Inferior parietal cortex (tissue), 1 donor: ENCODE data around the gene BCAP31.

ENCODE experiments used
- DNase-seq: peaks from one replicate; pipeline ENCODE4 v3.0.0-alpha.2; 2016; ENCODE audit errors: extremely low spot score

BCAP31 gene

DNA sequence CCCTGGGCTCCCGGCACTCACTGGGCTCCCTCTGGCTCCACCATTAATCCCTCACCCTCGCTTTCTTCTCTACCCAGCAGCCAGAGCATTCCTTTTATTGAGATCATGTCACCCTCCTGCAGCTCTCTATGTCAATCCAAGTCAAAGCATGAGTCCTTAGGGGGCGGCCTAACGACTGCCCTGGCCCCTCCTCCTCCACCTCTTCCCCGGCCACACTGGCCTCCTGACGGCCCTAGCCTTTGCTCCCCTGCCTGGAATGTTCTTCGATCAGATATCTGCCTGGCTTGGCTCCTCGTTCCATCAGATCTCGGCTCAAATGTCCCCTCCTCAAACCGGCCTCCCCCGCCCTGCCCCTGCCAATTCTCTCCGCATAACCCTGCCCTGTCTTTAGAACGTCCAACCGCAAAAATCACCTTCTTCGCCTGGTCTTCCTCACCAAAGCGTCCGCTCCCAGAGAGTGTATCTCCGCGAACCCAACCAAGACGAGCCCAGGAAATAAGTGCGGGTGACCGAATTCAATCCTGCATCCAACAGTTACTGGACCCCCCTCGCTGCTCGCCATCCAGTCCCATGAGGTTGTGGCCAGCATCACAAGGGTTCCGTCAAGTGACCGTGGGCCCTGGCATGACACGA lies 49.9 kb downstream of the BCAP31 start:
- DNase-seq, result no peak

DNA sequence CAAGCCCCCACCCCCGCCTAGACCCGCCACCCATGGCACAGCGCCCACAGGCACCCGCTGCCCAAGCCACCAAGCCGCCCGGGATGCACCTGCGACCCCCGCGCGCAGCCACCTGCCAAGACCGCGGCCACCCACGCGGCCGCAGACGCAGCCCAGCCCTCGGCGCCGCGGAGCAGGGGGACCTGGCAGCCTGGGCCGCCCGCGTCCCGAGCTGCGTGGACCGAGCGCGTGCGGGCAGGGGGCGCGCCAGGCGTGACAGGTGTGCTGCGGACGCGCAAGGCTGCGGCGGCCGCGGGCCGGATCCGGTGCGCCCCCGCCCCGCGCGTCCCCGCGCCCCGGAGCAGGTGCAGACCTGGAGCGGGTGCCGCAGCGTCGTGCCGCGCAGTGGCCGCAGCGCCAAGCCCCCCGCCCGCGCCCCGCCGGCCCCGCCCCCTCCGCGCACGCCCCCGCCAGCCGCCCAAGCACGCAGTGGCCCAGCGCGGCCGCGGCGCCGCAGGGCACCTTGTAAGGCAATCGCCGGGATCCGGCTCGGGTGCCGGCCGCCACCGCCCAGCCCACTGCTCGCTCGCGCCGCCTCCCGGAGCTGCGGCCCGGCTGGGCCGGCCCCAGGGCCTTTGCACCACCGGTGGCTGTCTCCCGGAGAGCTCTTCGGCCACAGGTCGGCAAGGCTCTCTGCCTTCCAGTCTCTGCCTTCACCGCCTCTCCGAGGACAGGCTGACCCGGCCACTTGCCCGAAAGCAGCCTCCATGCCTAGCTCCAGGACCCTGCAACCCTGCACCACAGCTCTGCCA lies 50.6 kb downstream of the BCAP31 start, which contains the start of gene PNCK:
Gene PNCK (minus strand): TSS at position 386 of the 791 bp plus-strand sequence. CDS start 737 bp downstream, outside the sequence.
- DNase-seq, result no peak

DNA sequence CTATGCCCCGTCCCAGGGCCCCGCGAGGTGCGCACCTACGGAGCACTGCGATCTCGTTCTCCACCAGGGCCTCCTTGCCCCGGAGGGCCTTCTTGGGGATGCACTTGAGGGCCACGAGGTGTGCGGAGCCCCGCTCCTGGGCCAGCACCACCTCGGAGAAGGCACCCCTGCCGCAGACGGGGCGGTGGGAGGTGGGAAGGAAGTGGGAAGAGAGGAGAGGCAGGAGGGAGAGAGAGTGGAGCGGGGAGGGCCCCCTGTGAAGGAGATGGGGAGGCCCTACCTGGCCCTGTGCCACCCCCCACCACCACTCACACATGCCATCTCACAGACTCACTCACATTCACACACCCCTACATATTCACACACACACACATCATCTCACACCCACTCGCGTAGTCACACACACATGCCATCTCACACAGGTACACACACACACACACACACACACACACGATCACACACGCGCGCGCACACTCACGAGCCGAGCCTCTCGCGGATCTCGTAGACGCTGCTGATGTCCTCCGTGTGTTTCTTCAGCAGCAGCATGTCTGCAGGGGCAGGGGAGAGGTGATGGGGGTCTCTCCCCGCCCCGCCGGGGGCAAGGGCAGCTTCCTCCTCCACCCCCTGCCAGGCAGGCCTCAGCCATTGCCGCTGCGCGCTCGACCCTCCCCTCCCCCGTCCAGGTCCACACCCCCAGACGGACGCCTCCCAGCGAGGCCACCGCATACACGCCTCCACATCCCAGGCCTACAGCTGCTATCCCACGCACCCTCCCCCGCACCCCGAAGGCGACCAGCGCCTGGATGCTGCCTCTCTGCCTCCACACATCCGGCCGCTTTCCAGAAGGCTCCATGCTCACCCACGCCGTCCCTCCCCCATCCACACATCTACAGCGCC lies 51.4 kb downstream of the BCAP31 start:
- DNase-seq, result no peak

DNA sequence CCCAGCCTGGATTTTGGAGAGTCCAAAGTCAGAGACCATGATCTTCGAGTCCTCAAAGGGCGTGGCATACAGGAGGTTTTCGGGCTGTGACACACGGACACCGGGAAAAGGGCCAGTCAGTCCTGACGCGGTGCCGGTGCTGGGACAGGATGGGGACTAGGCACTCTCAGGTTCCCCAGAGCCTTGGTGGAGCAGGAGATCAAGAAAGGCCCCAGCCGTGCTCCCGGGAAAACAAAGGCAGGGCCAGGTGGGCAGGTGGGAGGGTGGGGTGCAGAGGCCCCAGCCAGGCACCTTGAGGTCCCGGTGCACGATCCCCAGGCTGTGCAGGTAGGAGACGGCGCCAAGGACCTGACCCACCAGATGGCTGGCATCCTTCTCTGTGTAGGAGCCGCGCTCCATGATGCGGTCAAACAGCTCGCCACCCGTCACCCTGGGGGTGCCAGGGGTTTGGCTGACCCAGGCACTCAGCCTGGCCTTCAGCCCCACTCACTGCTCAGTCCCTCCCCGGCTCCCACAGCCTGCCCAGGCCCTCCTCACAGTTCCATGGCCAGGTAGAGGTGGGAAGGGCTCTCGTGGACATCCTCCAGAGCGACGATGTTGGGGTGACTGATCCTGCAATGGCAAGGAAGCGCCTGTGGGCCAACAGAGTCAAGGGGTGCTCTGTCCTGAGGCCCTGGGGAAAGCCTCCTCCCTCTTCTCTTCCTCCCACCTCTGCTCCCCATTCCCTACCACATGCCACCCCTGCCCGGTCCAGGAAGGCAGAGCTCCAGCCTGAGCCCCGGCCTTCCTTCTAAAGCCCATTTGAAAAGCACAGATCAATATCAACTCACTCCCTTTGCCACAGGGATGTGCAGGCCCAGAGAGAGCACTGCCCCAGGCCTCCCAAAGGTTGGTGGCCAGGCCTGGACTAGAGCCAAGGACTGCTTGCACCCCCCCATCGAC lies 52.3 kb downstream of the BCAP31 start:
- no peak for DNase-seq

DNA sequence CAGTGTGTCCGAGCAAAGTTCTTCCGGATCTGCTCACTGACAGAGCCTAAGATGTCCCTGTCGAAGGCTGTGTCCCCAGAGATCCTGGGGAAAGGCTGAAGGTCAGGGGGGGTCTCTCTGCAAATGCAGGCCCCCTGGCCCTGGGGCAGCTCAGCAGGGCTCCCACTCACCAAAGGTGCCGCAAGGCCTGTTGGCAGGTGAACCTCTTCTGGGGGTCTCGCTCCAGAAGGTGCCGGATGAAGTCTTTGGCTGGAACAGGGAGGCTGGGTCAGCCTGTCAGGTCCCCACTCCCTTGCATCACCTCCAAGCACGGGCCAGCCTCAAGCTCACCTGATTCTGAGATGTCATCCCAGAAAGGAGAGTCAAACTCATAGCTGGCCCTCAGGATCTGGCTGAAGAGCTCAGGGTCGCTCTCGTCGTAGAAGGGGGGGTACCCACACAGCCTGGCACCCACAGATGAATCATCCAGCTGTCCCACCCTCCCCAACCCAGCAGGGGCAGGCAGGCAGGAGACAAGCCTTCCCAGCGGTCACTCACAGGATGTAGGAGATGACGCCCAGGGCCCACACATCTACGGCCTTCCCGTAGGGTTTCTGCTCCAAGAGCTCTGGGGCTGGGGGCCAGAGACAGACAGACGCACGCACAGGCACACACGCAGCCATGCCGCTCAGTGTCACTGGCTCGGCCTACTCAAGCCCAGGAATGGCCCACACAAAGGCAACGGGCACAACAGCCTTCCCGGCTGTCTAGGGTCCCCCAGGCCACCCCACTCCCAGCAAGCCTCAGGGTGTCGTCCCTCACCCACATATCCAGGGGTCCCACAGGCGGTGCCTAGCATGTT lies 53.2 kb downstream of the BCAP31 start:
- no peak for DNase-seq

DNA sequence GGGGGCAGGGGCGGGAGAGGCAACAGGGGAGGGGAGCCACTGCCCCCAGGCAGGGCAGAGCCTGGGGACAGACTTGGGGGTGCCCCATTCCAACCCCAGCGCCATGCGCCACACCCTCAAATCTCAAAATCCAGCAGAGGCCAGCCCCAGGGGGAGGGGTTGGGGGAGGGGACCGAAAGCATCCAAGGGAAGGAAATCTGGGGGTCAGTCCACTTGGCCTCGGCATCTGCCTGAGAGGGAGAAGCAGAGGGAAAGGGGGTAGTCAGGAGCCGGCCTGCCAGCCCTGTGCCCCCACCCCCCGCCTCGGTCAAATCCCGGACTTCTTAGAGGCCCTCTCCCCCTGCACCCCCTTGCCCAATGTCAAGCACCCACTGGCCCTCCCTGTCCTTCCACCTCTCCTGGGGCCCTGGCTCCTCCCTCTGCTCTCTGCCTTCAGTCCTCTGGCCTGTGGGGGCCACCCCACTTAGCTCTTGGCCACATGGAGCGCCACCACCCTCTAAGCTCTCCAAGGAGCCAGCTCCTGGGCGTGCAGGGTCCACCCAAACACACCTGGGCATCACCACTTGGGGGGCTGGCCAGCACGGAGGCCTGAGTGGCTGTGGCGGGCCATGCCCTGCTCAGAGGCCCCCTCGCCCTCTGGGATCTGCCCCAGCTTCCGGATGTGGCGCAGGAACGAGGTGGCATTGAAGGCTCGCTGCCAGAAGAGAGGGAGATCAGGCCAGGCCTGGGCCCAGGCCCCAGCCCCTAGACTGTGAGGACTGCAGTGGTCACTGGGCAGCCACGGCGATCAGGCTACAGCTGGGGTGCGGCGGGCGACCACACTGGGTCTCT lies 54.1 kb downstream of the BCAP31 start:
- DNase-seq, result no peak

DNA sequence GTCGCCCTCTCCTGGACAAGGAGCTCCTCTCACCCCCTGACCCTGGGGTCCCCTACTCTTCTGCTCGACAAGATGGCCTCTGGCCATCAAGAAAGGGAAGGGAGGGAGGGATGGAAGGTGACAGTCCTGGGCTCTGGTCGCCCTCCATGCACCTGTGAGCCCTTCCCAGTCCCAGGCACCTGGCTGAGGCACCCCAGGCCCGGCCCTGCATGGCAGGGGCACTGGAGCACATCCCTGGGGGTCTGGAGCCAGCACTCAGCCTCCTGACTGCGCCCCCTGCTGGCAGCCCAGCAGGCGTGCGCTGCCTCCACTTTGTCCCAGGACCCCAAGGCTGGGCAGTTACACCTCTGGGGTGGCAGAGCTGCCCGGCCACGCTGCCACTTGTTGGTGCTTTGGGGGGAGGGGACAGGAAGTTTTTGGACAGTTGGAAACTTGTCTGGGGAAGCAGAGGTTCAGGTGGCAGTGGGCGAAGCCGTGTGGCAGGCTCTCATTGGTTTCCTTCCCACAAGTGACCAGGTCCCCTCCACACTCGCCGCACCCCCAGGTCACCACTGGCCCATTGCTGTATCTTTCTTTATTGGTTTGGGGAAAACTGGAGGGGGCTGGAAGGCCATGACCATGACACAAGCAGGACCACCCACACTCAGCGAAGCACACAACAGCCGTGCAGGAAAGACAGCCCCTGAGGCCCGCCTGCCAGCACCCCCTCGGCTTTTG lies 54.9 kb downstream of the BCAP31 start:
- DNase-seq, result no peak

DNA sequence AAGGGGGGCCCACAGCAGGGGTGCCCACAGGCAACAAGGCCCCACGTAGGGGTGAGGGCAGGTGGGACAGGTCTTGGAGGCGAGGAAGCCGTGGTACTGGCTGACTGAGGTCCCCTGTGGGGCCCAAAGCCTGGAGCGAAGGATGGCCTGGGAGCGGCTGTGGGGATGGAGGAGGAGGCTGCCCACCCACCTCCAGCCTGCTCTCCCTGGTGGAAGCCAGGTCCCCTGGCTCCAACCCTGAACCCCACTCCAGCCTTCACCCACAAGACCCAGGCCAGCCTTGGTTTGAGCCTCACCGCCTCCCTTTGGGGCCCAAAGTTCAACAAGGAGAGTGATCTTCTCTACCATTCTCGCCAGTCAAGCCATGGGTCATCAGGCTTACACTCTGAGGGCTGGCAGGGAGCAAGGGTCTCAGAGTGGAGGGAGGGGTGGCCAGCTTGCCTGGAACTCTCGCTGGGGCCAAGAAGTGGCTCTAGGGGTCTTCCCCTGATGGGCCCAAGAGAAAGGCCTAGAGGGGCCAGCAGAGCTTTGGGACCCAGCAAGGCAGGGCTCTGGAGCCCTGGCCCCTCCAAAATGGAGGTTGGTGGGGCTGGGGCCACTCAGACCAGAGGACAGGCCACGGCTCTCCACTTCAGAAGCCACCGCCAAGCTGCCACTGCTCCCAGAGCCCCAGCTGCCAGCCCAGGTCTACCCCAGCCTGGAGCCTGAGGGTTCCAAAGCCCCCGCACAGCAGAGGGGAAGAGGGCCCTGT lies 55.6 kb downstream of the BCAP31 start:
- no peak for DNase-seq

DNA sequence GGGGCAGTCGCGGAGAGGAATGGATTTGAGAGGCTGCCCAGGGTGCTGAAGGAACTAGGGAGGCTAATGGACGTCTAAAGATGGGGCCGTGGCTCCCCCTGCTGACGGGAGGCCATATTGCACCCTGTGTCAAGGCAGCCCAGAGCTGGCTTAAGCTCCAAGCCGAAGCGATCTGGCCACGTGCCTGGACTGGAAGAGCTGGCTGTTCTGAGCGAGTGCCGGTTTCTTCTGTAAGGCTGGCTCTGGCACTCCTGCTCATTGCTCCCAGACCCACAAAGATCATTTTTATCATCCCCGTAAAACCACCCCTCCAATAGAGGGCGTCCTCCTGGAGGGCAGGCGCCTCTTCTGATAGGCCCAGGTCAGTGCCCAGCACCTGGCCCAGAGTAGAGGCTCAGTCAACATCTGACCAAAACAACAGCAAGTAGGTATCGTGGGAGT lies 56.2 kb downstream of the BCAP31 start:
- DNase-seq, result peak; percentile 86

DNA sequence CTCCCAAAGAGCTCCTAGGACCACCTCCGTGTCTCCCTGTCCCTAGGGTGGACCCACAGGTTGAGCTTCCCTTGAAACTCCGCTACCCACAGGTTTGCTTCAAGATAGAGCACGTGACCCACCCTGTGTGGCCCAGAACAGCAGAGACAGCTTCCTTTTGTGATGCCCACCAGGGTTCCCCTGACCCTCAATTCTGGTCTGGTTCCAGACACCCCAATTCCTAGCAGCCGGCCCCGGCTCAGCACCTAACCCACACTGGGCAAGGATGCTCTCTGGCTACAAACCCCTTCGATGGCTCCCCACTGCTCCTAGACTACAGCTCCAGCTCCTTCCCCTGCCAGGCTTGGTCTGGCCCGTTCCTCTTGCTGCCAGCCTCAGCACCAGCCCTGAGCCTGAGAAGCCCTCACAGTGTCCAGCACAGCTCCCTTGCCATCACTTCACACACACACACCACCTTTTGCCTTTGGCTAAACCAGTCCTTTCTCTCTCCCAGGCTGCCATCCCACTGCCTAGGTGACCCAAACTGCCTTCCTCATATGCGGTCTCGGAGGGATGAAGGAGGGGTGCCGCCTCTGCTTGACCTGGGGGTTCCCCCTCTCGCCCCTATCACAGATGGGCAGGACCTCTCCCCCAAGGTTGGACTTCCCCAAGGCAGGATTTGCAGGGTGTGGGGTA lies 56.8 kb downstream of the BCAP31 start:
- no peak for DNase-seq

DNA sequence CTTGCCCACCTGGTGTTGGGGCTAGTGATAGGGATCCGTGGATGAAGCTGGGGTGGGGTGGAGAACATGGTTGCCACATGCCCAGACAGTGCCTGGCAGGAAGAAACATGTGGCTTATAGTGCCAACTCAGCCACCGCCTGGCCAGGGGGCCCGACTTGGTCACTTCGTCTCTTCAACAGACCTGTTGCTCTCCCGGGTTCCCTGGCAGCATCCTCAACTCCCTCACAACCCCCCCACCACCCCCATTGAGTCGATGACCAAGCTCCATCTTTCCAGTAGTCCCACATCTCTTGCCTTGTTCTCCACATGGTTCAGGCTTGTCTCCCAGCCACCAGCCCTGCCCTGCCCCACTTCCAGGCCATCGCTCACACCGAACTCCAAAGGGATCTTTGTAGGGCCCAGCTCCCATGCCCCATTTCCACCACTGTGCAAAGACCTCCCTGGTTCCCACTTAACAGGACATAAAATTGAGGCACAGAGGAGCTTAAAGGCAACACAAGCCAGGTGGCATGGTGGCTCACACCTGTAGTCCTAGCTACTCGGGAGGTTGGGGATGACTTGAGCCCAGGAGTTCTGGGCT lies 58.4 kb downstream of the BCAP31 start:
- DNase-seq, result no peak

DNA sequence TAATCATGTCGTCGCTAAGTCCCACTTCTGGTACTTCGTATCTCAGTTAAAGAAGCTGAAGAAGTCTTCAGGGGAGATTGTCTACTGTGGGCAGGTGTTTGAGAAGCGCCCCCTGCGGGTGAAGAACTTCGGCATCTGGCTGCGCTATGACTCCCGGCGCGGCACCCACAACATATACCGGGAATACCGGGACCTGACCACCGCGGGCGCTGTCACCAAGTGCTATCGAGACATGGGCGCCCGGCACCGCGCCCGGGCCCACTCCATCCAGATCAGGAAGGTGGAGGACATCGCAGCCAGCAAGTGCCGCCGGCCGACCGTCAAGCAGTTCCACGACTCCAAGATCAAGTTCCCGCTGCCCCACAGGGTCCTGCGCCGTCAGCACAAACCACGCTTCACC lies 61.9 kb downstream of the BCAP31 start:
- no peak for DNase-seq

DNA sequence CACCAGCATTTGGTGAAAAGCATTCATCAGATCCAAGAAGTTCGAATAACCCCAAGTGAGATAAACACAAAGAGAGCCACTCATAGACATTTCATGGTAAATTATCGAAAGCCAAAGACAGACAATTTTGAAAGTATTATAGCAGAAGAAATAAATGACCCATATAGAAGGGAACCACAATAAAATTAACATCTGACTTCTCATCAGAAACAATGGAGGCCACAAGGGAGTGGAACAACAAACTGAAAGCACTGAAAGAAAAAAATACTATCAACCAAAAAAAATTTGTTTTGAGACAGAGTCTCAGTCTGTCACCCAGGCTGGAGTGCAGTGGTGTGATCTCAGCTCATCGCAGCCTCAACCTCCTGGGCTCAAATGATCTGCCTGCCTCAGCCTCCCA lies 64.9 kb downstream of the BCAP31 start:
- DNase-seq, result no peak

DNA sequence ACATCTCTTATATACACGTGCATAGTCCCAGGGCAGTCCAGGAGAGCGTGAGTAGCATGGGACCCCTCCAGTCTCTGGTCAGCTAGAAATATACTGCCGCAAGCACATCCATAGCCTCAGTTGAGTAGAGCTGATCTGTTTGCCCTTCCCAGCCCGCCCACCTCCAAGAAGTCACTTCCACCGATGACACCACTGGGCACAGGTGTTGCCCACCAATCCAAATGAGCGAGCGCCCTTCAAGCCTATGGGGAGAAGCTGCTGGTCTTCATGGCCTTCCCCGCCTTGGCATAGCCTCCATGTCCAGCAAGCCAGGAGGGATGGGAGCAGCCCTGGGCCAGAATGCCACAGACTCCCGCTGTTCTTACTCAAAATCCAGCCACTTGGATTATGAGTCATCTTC lies 67.0 kb downstream of the BCAP31 start:
- DNase-seq, result no peak

DNA sequence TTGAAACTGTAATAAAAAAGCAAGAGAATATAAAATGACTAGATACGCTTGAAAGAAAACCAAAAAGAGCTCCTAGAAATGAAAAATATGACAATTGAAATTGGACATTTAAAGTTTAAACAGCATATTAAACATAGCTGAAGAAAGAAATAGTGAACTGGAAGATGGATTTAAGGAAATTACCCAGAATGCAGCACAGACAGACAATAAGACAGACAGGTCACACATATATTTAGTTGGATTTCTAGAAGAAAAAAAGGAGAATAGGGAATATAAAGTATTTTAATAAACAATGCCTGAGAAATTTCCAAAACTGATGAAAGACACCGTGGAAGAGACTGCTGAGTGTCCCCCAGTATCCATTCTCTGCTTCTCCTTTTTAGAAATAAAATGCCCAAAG lies 70.6 kb downstream of the BCAP31 start:
- no peak for DNase-seq

DNA sequence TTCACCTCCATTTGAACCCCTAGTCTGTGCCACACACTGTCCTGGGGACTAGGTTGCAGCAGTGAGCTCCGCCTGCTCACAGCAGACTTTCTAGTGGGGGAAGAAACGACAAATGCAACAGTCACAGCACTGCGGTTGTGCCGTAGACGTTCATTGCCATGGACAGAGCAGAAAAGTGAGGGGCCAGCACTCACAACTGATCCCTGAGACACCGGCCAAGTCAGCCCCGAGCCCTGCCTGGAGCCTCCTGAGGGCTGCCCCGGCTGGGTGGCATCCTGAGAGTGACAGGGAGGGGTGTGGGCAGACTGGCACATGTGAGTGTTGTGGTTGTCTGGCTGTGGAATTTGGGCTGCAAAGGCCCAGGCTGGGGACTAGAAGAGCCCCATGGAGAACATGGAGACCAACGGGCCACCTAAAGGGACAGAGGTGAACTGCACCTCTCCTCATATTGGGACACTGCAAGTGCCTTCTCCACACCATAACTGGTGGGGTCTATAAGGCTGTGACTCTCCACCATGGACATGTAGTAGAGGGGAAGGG lies 72.6 kb downstream of the BCAP31 start:
- no peak for DNase-seq

DNA sequence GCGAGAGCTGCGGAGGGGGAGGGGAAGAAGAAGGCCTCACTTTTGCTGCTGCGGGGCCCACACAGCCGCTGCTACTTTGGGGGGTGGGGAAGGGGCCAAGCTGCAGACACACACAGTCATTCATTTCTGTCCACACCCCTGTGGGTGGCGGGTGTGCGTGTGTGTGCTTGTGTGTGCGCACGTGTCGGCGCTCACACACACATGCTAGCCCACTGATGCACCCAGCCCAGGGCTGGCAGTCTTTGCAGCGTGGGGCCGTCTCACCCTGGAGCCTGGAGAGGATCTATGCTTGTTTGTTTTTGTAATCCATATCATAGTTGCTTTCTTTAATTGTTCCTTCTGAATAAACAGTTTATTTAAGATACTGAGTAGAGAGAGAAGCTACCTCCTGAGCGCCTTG lies 73.2 kb downstream of the BCAP31 start:
- no peak for DNase-seq
